Heart left ventricle (tissue), 13 donors: ENCODE results near the gene CSNK2A2.

Source experiments
- POLR2A ChIP-seq, 2 donors: fragments of 450-650 bp; IDR thresholded peaks; one replicate each; pipeline ENCODE4 v1.6.1; 2017; ENCODE audit warnings: antibody characterized with exemption in 2 of 2, mild to moderate bottlenecking in 2 of 2, moderate library complexity in 2 of 2
- TF ChIP-seq, protein P1 (sequence below), 12 donors: fragments of 200-600 bp; sonication (generic) in 4 of 12; IDR thresholded peaks; one replicate each; pipeline versions ENCODE4 v1.5.0 to v1.8.0; 2018 to 2022; ENCODE audit warnings: antibody characterized with exemption in 12 of 12, mild to moderate bottlenecking in 5 of 12
- donor health status: ischemic (EF 13 %, LVEDD 7.1; RV severe dilation, severe dysfunction).
- donor health status: DM: no; HTN: yes; CAD: no.
- donor health status: DM: no; HTN: no; CAD: no.
- donor health status: ischemic (EF 25% LVEDD 6.9; RV normal size, moderate dysfunction).
- donor health status: ischemic (EF 25% LVEDD 5.7; RV mildly dilated, moderate dysfunction).
- donor health status: ischemic (EF 35%, LVEDD 5.7; RV mildly dilated, moderate dysfunction).
- donor health status: nonischemic (EF 11% LVEDD 7.7; RV severe dilation, severe dysfunction).
- donor health status: DM: yes; HTN: yes; CAD: no.
- donor health status: PGD.
- donor health status: ischemic (EF 29% LVEDD 5.4; RV normal size, mild dysfunction).
- donor health status: nonischemic (EF 23%, LVEDD 6.1; RV moderate dilation, normal function).

DNA sequence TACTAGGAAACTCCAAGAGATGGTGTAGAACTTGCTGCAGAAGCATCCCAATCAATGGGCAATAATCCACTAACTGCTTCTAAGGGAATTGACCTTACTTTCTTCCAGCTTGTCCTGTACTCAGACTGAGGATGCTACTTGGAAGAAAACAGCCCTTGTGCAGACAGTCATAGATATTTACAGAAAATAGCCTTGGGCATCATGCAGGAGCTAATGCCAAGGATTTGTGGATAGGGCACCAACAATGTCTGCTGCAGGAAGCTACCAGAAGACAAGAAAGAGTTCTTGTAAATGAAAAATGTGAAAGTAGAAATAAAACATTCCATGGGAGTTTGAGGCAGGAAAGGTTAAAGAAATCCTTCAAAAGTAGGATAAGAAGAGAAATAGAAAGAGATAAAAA, 21.5 kb upstream of the CSNK2A2 start:
- TF ChIP-seq, protein P1, sequence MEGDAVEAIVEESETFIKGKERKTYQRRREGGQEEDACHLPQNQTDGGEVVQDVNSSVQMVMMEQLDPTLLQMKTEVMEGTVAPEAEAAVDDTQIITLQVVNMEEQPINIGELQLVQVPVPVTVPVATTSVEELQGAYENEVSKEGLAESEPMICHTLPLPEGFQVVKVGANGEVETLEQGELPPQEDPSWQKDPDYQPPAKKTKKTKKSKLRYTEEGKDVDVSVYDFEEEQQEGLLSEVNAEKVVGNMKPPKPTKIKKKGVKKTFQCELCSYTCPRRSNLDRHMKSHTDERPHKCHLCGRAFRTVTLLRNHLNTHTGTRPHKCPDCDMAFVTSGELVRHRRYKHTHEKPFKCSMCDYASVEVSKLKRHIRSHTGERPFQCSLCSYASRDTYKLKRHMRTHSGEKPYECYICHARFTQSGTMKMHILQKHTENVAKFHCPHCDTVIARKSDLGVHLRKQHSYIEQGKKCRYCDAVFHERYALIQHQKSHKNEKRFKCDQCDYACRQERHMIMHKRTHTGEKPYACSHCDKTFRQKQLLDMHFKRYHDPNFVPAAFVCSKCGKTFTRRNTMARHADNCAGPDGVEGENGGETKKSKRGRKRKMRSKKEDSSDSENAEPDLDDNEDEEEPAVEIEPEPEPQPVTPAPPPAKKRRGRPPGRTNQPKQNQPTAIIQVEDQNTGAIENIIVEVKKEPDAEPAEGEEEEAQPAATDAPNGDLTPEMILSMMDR (IDR thresholded peaks at IDR 0.05) = no peak
- no peak for TF ChIP-seq POLR2A (IDR thresholded peaks at IDR 0.05)
